Measurements from ENCODE around the gene SPPL2B. TPM values are rescaled to one million over a fixed set of nuclear protein-coding genes. Genes with fewer than 3 reads are reported as not detected.
"Not testable (repeated sequence)": the region's sequence is repeated elsewhere in the genome, so short reads cannot be mapped to it uniquely, and the experiment has no call there.

The SPPL2B gene
- total RNA-seq, 2 donors from 2014 or later, result 108 to 206 TPM

- H3K27ac ChIP-seq, result peak overlapping the region; percentile 17
- H3K4me3 ChIP-seq, result peak overlapping the region; percentile 17
- no peak overlapping the region for H3K9ac ChIP-seq (ENCODE audit: low read depth in 2 of 2, low read length in 2 of 2)
- H3K27me3 ChIP-seq, result no peaks in the 10 kb centered on the region
- no peaks in the 10 kb centered on the region for H3K36me3 ChIP-seq
- TF ChIP-seq, protein P1, sequence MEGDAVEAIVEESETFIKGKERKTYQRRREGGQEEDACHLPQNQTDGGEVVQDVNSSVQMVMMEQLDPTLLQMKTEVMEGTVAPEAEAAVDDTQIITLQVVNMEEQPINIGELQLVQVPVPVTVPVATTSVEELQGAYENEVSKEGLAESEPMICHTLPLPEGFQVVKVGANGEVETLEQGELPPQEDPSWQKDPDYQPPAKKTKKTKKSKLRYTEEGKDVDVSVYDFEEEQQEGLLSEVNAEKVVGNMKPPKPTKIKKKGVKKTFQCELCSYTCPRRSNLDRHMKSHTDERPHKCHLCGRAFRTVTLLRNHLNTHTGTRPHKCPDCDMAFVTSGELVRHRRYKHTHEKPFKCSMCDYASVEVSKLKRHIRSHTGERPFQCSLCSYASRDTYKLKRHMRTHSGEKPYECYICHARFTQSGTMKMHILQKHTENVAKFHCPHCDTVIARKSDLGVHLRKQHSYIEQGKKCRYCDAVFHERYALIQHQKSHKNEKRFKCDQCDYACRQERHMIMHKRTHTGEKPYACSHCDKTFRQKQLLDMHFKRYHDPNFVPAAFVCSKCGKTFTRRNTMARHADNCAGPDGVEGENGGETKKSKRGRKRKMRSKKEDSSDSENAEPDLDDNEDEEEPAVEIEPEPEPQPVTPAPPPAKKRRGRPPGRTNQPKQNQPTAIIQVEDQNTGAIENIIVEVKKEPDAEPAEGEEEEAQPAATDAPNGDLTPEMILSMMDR (IDR thresholded peaks at IDR 0.05), result no peak
- H3K9me3 ChIP-seq, result no peaks in the 10 kb centered on the region
- H3K4me1 ChIP-seq, result no peaks in the 10 kb centered on the region
- intact Hi-C loops (cut with DNase I), result loop anchor here (5.0 kb wide), 2 partner anchors 62 to 232 kb away; partner anchors contain the start of gene DOT1L
- DNase-seq, result peak; percentile 73
These were observed 66.2 kb downstream of the SPPL2B start for GRCh38 chr19:2394442-2395292.

GRCh38 chr19:2395293-2395829 is 66.9 kb downstream of the SPPL2B start:
- intact Hi-C loops (cut with DNase I), result loop anchor here (5.0 kb wide), 1 partner anchor 233 kb away; the partner anchor contains the start of gene DOT1L
- not testable (repeated sequence) for H3K36me3 ChIP-seq; H3K4me1 ChIP-seq; H3K9me3 ChIP-seq; H3K4me3 ChIP-seq; H3K9ac ChIP-seq (ENCODE audit: low read depth in 2 of 2, low read length in 2 of 2); H3K27me3 ChIP-seq; DNase-seq
- peak overlapping the region; percentile 17 for H3K27ac ChIP-seq

- not testable (repeated sequence) for H3K27me3 ChIP-seq; H3K4me1 ChIP-seq; H3K27ac ChIP-seq; H3K36me3 ChIP-seq; H3K9ac ChIP-seq (ENCODE audit: low read depth in 2 of 2, low read length in 2 of 2); DNase-seq; H3K4me3 ChIP-seq; H3K9me3 ChIP-seq
- intact Hi-C loops (cut with DNase I), result loop anchor here (5.0 kb wide), 1 partner anchor 235 kb away; the partner anchor contains the start of gene DOT1L
These were observed 68.7 kb downstream of the SPPL2B start for GRCh38 chr19:2397173-2397572.

GRCh38 chr19:2398735-2399305 is 70.3 kb downstream of the SPPL2B start:
- H3K9me3 ChIP-seq, result no peaks in the 10 kb centered on the region
- TF ChIP-seq, protein P1 (IDR thresholded peaks at IDR 0.05), result no peak
- no peaks in the 10 kb centered on the region for H3K36me3 ChIP-seq
- no peak overlapping the region for H3K27ac ChIP-seq
- H3K9ac ChIP-seq (ENCODE audit: low read depth in 2 of 2, low read length in 2 of 2), result no peak overlapping the region
- H3K4me3 ChIP-seq, result no peak overlapping the region
- H3K4me1 ChIP-seq, result no peaks in the 10 kb centered on the region
- no peak for DNase-seq
- intact Hi-C loops (cut with DNase I), result loop anchor here (5.0 kb wide), 1 partner anchor 237 kb away; the partner anchor contains the start of gene DOT1L
- H3K27me3 ChIP-seq, result no peaks in the 10 kb centered on the region

GRCh38 chr19:2399582-2399981 is 71.1 kb downstream of the SPPL2B start:
- Histone ChIP-seq H3K4me3 (no peak overlapping the region), H3K27me3 (no peaks in the 10 kb centered on the region), H3K36me3 (no peaks in the 10 kb centered on the region), H3K9me3 (no peaks in the 10 kb centered on the region), H3K4me1 (no peaks in the 10 kb centered on the region), H3K9ac (ENCODE audit: low read depth in 2 of 2, low read length in 2 of 2) (no peak overlapping the region), H3K27ac (no peak overlapping the region)
- TF ChIP-seq, protein P1 (IDR thresholded peaks at IDR 0.05), result no peak
- intact Hi-C loops (cut with DNase I), result loop anchor here (5.0 kb wide), 1 partner anchor 237 kb away; the partner anchor contains the start of gene DOT1L
- no peak for DNase-seq

Other genes starting within 250 kb of the SPPL2B start
- gene MOB3A, start 232.4 kb upstream of the SPPL2B start, total RNA-seq, result 10 to 100 TPM; 40.0 to 40.5 TPM
- gene IZUMO4, start 231.8 kb upstream of the SPPL2B start, total RNA-seq, result 1 to 10 TPM; 2.1 to 4.5 TPM
- 100 to 1,000 TPM; 105 to 137 TPM for gene AP3D1, start 177.1 kb upstream of the SPPL2B start, total RNA-seq
- 10 to 100 TPM; 31.5 to 52.0 TPM for gene DOT1L, start 164.8 kb upstream of the SPPL2B start, total RNA-seq
- gene PLEKHJ1, start 92.4 kb upstream of the SPPL2B start, total RNA-seq, result 100 to 1,000 TPM; 176 to 238 TPM
- gene SF3A2, start 91.9 kb upstream of the SPPL2B start, total RNA-seq, result 10 to 100 TPM; 60.9 to 99.8 TPM
- gene AMH, start 79.4 kb upstream of the SPPL2B start, total RNA-seq, result 1 to 10 TPM in 1 of 2 donors, under 1 TPM in 1; 0.90 to 5.1 TPM
- gene JSRP1, start 72.3 kb upstream of the SPPL2B start, total RNA-seq, result 1 to 10 TPM in 1 of 2 donors, under 1 TPM in 1; 0.64 to 1.3 TPM
- gene PEAK3, start 46.5 kb upstream of the SPPL2B start, total RNA-seq, result under 1 TPM; 0.29 to 0.72 TPM
- gene LINGO3, start 20.5 kb upstream of the SPPL2B start, total RNA-seq, result under 1 TPM in 1 of 2 donors, not detected in 1; 0.58 TPM
- 100 to 1,000 TPM in 1 of 2 donors, 10 to 100 TPM in 1; 99.0 to 185 TPM for gene LSM7, start 98 bp upstream of the SPPL2B start, total RNA-seq
- under 1 TPM in 1 of 2 donors, not detected in 1; 0.25 TPM for gene TMPRSS9, start 31.6 kb downstream of the SPPL2B start, total RNA-seq
- 100 to 1,000 TPM; 100 to 252 TPM for gene TIMM13, start 98.9 kb downstream of the SPPL2B start, total RNA-seq
- 100 to 1,000 TPM in 1 of 2 donors, 10 to 100 TPM in 1; 35.6 to 186 TPM for gene LMNB2, start 128.3 kb downstream of the SPPL2B start, total RNA-seq
- 10 to 100 TPM; 17.5 to 21.6 TPM for gene GADD45B, start 147.4 kb downstream of the SPPL2B start, total RNA-seq